ENCODE measurements around the gene KBTBD4.

Gene KBTBD4

GRCh38 chr11:47578524-47579494, at the start of gene KBTBD4, which contains the start of gene NDUFS3:
Gene KBTBD4 (minus strand): TSS chr11:47578970. CDS start chr11:47578951, 19 bp downstream.
Gene NDUFS3 (plus strand): TSS chr11:47579074. CDS start chr11:47579092, 18 bp downstream.
- peak; percentile 93 for DNase-seq

- no peak for DNase-seq
These were observed 49.3 kb upstream of the KBTBD4 start for GRCh38 chr11:47628026-47628425.

GRCh38 chr11:47626234-47626633, 47.5 kb upstream of the KBTBD4 start:
- no peak for DNase-seq

- DNase-seq = no peak
These were observed 42.1 kb upstream of the KBTBD4 start for GRCh38 chr11:47620836-47621378.

- DNase-seq = peak; percentile 9
These were observed 38.6 kb upstream of the KBTBD4 start for GRCh38 chr11:47617417-47617809.

GRCh38 chr11:47616726-47617416, 38.1 kb upstream of the KBTBD4 start:
- DNase-seq = peak; percentile 28

GRCh38 chr11:47615249-47615648, 36.5 kb upstream of the KBTBD4 start:
- no peak for DNase-seq

- DNase-seq = no peak
These were observed 32.6 kb upstream of the KBTBD4 start for GRCh38 chr11:47611348-47611794.

- no peak for DNase-seq
These were observed 30.9 kb upstream of the KBTBD4 start for GRCh38 chr11:47609675-47610074.

- no peak for DNase-seq
These were observed 28.6 kb upstream of the KBTBD4 start for GRCh38 chr11:47607380-47607779.

- DNase-seq = no peak
These were observed 28.0 kb upstream of the KBTBD4 start for GRCh38 chr11:47606731-47607130.

- DNase-seq = no peak
These were observed 27.2 kb upstream of the KBTBD4 start for GRCh38 chr11:47605921-47606320.

GRCh38 chr11:47603295-47603694, 24.5 kb upstream of the KBTBD4 start:
- DNase-seq = no peak

- DNase-seq = no peak
These were observed 21.1 kb upstream of the KBTBD4 start for GRCh38 chr11:47599902-47600301.

- DNase-seq = no peak
These were observed 17.2 kb upstream of the KBTBD4 start for GRCh38 chr11:47595967-47596366.

GRCh38 chr11:47595029-47595428, 16.3 kb upstream of the KBTBD4 start:
- DNase-seq = no peak

- DNase-seq = no peak
These were observed 15.4 kb upstream of the KBTBD4 start, which contains the start of gene C1QTNF4 for GRCh38 chr11:47593934-47594855. Gene C1QTNF4 (minus strand): TSS chr11:47594411. CDS start chr11:47590810, 3,601 bp downstream.

- DNase-seq = no peak
These were observed 14.7 kb upstream of the KBTBD4 start for GRCh38 chr11:47593492-47593933.

GRCh38 chr11:47592970-47593369, 14.2 kb upstream of the KBTBD4 start:
- DNase-seq = no peak

GRCh38 chr11:47592251-47592650, 13.5 kb upstream of the KBTBD4 start:
- no peak for DNase-seq

- no peak for DNase-seq
These were observed 13.0 kb upstream of the KBTBD4 start for GRCh38 chr11:47591764-47592163.
